Testis (tissue), 3 donors: ENCODE measurements around the gene SMIM35. TPM values are rescaled to one million over a fixed set of nuclear protein-coding genes. Genes with fewer than 3 reads are reported as not detected.

Source experiments
- DNase-seq: peaks from one replicate; pipeline ENCODE4 v3.0.0-alpha.2; 2019
- H3K27ac ChIP-seq, 2 donors: fragments of 200-600 bp; sonication (generic); one replicate each; pipeline ENCODE4 v1.5.1; 2019
- H3K27me3 ChIP-seq: fragments of 200-600 bp; sonication (generic); one replicate; pipeline ENCODE4 v1.5.1; 2019
- H3K36me3 ChIP-seq: fragments of 200-600 bp; sonication (generic); one replicate; pipeline ENCODE4 v1.5.1; 2017; ENCODE audit warnings: low read depth; ENCODE audit errors: missing control alignments
- H3K4me1 ChIP-seq: fragments of 200-600 bp; sonication (generic); one replicate; pipeline ENCODE4 v1.5.1; 2019
- H3K4me3 ChIP-seq, 2 donors: fragments of 200-600 bp; sonication (generic); one replicate each; pipeline ENCODE4 v1.5.1; 2017 to 2019
- H3K9me3 ChIP-seq: fragments of 200-600 bp; sonication (generic); one replicate; pipeline ENCODE4 v1.5.1; 2017
- CTCF ChIP-seq, 3 experiments: fragments of 450-650 bp in 2 of 3; fragments of 200-600 bp in 1 of 3; sonication (generic) in 1 of 3; IDR thresholded peaks; one replicate each; pipeline ENCODE4 v1.5.1; 2016 to 2019; ENCODE audit warnings: antibody characterized with exemption in 3 of 3, mild to moderate bottlenecking in 2 of 3, moderate library complexity in 1 of 3
- POLR2A ChIP-seq: fragments of 450-650 bp; IDR thresholded peaks from one replicate; pipeline ENCODE4 v1.6.1; 2017; ENCODE audit warnings: antibody characterized with exemption, mild to moderate bottlenecking, moderate library complexity
- WGBS, 2 donors: methylation state at CpG; one replicate each; pipeline ENCODE4 v1.1.5; 2018; 5-methylcytosine and 5-hydroxymethylcytosine counted together
- intact Hi-C: fragments of 100-400 bp; cut with DNase I; formaldehyde crosslinking; loops from one replicate; pipeline ENCODE4 v1.15.1; 2023; ENCODE audit warnings: low total_unique reads
- polyA plus RNA-seq: library from polyadenylated mRNA; stranded (reverse); fragments of 350-450 nt; fragmentation: Illumina TruSeq; extraction: RNeasy Lipid Tissue Mini Kit (QIAGEN cat#74804); gene quantifications from one replicate; pipeline ENCODE4 v1.2.3, GENCODE V29; 2014; ENCODE audit warnings: low read depth, low replicate concordance; ENCODE audit not compliant: insufficient read depth
- total RNA-seq, 2 donors: library from RNA; depleted of rRNA; stranded (reverse); fragments of >200 nt; gene quantifications; one replicate each; pipeline ENCODE4 v1.2.3, GENCODE V29; 2016

Gene SMIM35
- total and polyA plus RNA-seq, 3 donors from 2014 or later: 0.17 to 0.19 TPM; not detected in 1

DNA sequence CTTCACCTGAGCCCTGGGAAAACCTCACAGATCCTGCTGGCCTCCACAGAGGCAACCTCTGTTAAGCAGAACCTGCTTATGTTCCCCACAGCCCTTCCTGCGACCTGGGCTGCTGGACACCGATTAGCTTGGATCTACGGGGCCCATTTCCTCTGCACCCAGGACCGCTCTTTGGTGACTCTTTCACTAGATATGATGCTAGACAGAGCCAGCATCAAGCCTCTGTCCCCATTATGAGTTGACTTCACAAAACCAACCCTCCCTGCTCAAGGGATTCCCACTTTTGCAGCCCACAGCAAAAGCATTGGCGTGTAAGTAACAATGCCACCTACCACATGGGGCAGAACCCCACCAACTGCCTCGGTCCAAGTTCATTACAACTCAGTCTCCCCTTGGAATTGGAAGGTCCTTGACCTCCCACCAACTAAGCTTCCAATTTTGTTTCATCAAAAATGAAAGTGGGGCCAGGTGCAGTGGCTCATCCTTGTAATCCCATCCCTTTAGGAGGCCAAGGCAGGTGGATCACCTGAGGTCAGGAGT, 25.1 kb downstream of the SMIM35 start:
- TF ChIP-seq CTCF (IDR thresholded peaks at IDR 0.05) (no peak), POLR2A (no peak)
- H3K27ac ChIP-seq: no peak overlapping the region
- H3K9me3 ChIP-seq: no peaks in the 10 kb centered on the region
- no peak for DNase-seq
- peaks cover 3% of the 10 kb centered on the region for H3K4me1 ChIP-seq
- intact Hi-C loops: no loop called here
- whole genome bisulfite sequencing, 2 donors: 94 to 97% methylated on average over 6 of the region's 6 CpGs
- H3K36me3 ChIP-seq: no peaks in the 10 kb centered on the region
- H3K27me3 ChIP-seq: no peaks in the 10 kb centered on the region
- no peak overlapping the region for H3K4me3 ChIP-seq

DNA sequence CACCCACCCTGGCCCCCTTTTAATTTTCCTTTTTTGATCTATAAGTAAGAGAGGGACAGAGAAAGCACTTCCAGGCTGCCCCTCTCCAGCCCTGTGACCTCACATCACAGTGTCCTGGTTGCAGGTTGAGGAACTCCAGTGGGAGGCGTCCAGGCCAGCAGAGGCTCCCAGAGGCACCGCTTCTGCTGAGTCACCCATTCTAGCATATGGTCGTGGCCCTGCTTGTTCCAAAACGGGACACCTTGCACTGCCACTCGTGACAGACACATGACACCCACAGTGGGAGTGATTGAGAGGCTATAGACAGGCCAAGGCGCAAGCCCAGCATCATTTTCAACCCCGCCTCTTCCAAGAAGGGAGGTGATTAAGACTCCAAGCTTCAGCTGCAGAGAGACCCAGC, 25.9 kb downstream of the SMIM35 start:
- Histone ChIP-seq H3K27me3 (no peaks in the 10 kb centered on the region), H3K9me3 (no peaks in the 10 kb centered on the region), H3K36me3 (no peaks in the 10 kb centered on the region), H3K27ac (no peak overlapping the region), H3K4me1 (peaks cover 3% of the 10 kb centered on the region), H3K4me3 (no peak overlapping the region)
- no peak for TF ChIP-seq POLR2A
- no peak for TF ChIP-seq CTCF (IDR thresholded peaks at IDR 0.05)
- intact Hi-C loops: no loop called here
- DNase-seq: no peak
- 63 to 64% methylated on average over 7 of the region's 7 CpGs for WGBS, 2 donors

- TF ChIP-seq CTCF (IDR thresholded peaks at IDR 0.05) (no peak), POLR2A (no peak)
- H3K4me1 ChIP-seq: peaks cover 3% of the 10 kb centered on the region
- H3K27me3 ChIP-seq: no peaks in the 10 kb centered on the region
- H3K4me3 ChIP-seq: no peak overlapping the region
- H3K9me3 ChIP-seq: no peaks in the 10 kb centered on the region
- H3K27ac ChIP-seq: no peak overlapping the region
- intact Hi-C loops: no loop called here
- DNase-seq: no peak
- WGBS, 2 donors: 83 to 86% methylated on average over 7 to 10 of the region's 10 CpGs
- H3K36me3 ChIP-seq: no peaks in the 10 kb centered on the region
These were observed 26.6 kb downstream of the SMIM35 start for GRCh38 chr11:118060081-118060661.

DNA sequence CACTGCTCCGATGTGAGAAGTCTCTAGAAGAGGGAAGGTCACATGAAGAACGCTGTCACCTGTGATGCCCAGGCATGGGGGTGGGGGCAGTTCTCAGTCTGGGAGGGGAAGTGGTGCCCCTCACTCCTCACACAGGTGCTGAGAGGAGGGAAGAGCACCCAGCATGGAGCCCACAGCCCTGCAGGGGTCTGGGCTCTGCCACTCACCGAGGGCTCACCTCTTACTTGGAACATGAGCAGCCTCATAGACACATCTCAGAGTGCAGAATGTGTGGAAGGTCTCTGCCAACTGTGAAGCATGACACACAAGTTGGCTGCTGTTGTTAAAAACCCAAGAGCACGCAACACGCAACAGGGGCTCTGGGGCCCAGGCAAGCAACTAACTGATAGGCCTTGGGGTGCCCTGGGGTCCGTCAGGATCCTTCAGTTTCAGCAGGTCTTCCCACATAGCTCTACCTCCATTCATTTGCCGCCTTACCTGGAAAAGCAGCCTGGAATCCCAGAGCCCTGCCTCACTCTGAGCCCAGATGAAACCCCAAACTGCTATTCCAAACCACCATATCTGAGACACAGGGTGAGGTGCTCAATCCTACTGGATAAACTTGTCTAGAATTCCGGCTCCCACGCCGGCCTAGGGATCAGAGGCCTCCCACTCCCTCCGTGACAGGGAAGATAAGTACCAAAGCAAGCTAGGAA, 27.4 kb downstream of the SMIM35 start:
- intact Hi-C loops: loop anchor here (10.0 kb wide), 2 partner anchors 115 to 255 kb away; no protein-coding TSS in a partner anchor
- 84 to 92% methylated on average over 5 to 11 of the region's 11 CpGs for WGBS, 2 donors
- no peak for DNase-seq
- Histone ChIP-seq H3K4me3 (no peak overlapping the region), H3K36me3 (no peaks in the 10 kb centered on the region), H3K4me1 (peaks cover 3% of the 10 kb centered on the region), H3K27me3 (no peaks in the 10 kb centered on the region), H3K27ac (no peak overlapping the region), H3K9me3 (no peaks in the 10 kb centered on the region)
- TF ChIP-seq POLR2A: no peak
- no peak for TF ChIP-seq CTCF (IDR thresholded peaks at IDR 0.05)
